Measurements from ENCODE around the gene SLC12A9.

The SLC12A9 gene

DNA sequence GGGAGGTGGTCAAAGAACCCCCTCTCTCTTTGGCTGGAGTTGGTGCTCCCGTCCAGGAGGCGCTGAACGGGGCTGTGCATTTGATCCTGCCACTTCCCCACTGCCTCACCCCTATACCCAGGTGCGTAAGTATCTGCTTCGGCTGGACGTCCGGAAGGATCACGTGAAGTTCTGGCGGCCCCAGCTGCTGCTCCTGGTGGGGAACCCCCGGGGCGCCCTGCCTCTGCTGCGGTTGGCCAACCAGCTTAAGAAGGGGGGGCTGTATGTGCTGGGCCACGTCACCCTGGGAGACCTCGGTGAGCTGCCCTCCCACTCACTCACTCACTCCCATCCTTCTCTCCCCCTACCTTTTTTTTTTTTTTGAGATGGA lies 9.1 kb downstream of the SLC12A9 start:
- no peak overlapping the region for H3K4me3 ChIP-seq (replicated peaks in 1 of 2; ENCODE audit: low read depth in 2 of 2, low read length in 2 of 2)
- no peak for DNase-seq (ENCODE audit: low read depth in 2 of 2)
- TF ChIP-seq, protein P1, sequence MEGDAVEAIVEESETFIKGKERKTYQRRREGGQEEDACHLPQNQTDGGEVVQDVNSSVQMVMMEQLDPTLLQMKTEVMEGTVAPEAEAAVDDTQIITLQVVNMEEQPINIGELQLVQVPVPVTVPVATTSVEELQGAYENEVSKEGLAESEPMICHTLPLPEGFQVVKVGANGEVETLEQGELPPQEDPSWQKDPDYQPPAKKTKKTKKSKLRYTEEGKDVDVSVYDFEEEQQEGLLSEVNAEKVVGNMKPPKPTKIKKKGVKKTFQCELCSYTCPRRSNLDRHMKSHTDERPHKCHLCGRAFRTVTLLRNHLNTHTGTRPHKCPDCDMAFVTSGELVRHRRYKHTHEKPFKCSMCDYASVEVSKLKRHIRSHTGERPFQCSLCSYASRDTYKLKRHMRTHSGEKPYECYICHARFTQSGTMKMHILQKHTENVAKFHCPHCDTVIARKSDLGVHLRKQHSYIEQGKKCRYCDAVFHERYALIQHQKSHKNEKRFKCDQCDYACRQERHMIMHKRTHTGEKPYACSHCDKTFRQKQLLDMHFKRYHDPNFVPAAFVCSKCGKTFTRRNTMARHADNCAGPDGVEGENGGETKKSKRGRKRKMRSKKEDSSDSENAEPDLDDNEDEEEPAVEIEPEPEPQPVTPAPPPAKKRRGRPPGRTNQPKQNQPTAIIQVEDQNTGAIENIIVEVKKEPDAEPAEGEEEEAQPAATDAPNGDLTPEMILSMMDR (IDR thresholded peaks at IDR 0.05; ENCODE audit: low read depth, low read length) = no peak

DNA sequence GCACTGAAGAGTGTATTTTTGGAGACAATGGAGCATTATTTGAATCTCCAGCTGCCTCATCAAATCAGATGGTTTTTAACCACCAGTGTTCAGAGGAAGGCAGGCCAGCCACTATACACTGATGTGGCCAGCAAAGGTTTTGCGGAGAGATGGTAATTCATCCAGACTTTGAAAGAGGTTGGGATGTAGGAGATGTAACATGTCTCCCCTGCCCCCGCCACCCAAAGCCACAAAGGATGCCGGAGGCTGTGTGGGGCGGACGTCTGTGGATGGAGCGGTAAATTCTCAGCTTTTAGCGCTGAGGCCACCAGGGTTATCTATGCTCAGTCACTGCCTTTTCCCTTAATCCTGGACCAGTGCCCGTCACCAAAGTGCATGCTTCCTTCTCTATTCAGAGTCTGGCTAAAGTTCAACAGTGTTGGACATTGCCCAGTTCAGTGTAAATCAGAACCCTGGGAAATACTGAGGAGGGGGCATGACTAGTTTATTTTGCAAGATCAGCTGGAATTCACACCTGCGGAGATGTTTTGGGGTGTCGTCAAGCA lies 11.0 kb downstream of the SLC12A9 start:
- no peak overlapping the region for H3K4me3 ChIP-seq (replicated peaks in 1 of 2; ENCODE audit: low read depth in 2 of 2, low read length in 2 of 2)
- DNase-seq (ENCODE audit: low read depth in 2 of 2) = peak in 1 of 2 donors; percentile 46
- TF ChIP-seq, protein P1 (IDR thresholded peaks at IDR 0.05; ENCODE audit: low read depth, low read length) = no peak

DNA sequence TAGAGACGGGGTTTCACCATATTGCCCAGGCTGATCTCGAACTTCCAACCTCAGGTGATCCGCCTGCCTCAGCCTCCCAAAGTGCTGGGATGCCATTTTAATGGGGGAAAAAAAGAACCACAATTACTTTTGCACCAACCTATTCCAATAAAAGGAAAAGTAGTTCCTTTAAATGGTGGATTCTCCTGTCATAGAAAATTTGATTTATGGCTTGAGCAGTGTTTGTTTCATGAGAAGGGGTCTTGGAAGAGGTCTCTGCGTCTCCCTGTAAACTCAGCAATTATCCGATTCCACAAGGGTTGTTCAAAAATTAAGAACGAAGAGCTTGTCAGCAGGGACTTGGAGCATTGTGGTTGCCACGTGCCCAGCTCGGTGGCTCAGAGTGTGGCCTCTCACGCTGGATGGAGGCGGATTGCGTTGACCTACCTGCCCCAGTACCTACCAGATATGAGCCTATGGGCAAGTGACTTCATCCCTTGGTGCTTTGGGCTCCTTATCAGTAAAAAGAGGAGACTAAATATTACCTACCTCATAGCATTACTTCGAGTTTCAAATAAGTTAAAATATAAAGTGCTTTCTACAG lies 11.8 kb downstream of the SLC12A9 start:
- DNase-seq (ENCODE audit: low read depth in 2 of 2) = no peak
- no peak overlapping the region for H3K4me3 ChIP-seq (replicated peaks in 1 of 2; ENCODE audit: low read depth in 2 of 2, low read length in 2 of 2)
- TF ChIP-seq, protein P1 (IDR thresholded peaks at IDR 0.05; ENCODE audit: low read depth, low read length) = no peak

DNA sequence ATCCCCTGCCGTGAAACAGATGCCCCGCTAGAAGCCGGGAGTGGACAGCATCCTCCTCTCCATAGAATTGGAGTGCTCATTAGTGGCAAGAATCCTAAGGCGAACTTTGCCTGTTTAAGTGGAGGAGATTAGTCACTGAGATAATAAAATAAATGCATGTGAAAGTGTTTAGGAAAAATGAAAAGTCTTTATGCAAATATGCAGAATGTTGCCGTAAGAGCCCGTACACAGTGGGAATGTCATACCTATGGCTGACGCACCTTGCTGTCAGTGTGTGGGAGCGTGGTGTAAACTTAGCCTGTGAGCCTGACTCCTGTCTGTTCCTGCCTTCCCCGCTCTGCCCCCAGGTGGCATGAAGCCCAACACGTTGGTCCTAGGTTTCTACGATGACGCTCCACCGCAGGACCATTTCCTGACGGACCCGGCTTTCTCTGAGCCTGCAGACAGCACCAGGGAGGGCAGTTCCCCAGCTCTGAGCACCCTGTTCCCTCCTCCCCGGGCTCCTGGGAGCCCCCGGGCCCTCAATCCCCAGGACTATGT lies 12.9 kb downstream of the SLC12A9 start:
- TF ChIP-seq, protein P1 (IDR thresholded peaks at IDR 0.05; ENCODE audit: low read depth, low read length) = no peak
- H3K4me3 ChIP-seq (replicated peaks in 1 of 2; ENCODE audit: low read depth in 2 of 2, low read length in 2 of 2) = no peak overlapping the region
- no peak for DNase-seq (ENCODE audit: low read depth in 2 of 2)

DNA sequence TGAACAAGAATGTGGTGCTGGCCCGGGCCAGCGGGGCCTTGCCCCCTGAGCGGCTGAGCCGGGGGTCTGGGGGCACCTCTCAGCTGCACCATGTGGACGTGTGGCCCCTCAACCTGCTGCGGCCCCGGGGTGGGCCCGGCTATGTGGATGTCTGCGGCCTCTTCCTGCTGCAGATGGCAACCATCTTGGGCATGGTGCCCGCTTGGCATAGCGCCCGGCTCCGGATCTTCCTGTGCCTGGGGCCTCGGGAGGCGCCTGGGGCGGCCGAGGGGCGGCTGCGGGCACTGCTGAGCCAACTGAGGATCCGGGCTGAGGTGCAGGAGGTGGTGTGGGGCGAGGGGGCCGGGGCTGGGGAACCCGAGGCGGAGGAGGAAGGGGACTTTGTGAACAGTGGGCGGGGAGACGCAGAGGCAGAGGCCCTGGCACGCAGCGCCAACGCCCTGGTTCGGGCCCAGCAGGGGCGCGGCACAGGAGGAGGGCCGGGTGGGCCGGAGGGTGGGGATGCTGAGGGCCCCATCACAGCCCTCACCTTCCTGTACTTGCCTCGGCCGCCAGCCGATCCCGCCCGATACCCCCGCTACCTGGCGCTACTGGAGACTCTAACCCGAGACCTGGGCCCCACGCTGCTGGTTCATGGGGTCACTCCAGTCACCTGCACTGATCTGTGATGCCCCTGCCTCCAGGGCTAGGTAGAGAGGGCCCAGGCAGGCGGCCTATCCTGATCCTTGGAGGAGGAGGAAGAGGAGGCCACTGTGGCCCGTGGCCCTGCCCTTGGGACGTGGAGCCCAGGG lies 13.6 kb downstream of the SLC12A9 start:
- TF ChIP-seq, protein P1 (IDR thresholded peaks at IDR 0.05; ENCODE audit: low read depth, low read length) = no peak
- peak in 1 of 2 donors; percentile 49 for DNase-seq (ENCODE audit: low read depth in 2 of 2)
- H3K4me3 ChIP-seq (replicated peaks in 1 of 2; ENCODE audit: low read depth in 2 of 2, low read length in 2 of 2) = no peak overlapping the region

DNA sequence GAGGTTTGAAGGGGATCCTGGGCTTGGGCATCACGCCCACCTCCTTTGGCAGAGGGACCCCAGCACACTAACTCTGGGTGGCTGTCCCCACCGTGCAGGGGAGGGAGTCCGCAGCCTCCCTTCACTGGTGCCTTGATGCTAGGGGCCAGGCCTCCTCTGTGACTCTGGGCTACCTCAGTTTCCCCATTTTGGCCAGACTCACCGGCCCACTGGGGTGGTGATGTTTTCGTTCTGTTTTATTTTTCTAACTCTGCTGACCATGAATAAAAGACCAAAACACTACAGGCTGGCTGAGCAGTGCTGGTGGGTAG lies 14.2 kb downstream of the SLC12A9 start:
- DNase-seq (ENCODE audit: low read depth in 2 of 2) = no peak
- peak overlapping the region; percentile 96 to 97 for H3K4me3 ChIP-seq (replicated peaks in 1 of 2; ENCODE audit: low read depth in 2 of 2, low read length in 2 of 2)
- TF ChIP-seq, protein P1 (IDR thresholded peaks at IDR 0.05; ENCODE audit: low read depth, low read length) = no peak
